IgD-negative memory B cell (primary cell): ENCODE measurements around the gene SEC22C. TPM values are rescaled to one million over a fixed set of nuclear protein-coding genes. Genes with fewer than 3 reads are reported as not detected.

ENCODE experiments used
- H3K27ac Mint-ChIP-seq, 3 donors: one replicate each; pipeline ENCODE4 v1.8.0; 2020 to 2022; ENCODE audit warnings: mild to moderate bottlenecking in 3 of 3, mixed read lengths in 3 of 3, moderate library complexity in 1 of 3
- H3K27me3 Mint-ChIP-seq: one replicate; pipeline ENCODE4 v1.8.0; 2021; ENCODE audit warnings: mixed read lengths
- H3K36me3 Mint-ChIP-seq: one replicate; pipeline ENCODE4 v1.8.0; 2020; ENCODE audit warnings: mild to moderate bottlenecking, mixed read lengths
- H3K4me1 Mint-ChIP-seq, 3 donors: one replicate each; pipeline ENCODE4 v1.8.0; 2020 to 2022; ENCODE audit warnings: mixed read lengths in 3 of 3, mild to moderate bottlenecking in 1 of 3
- H3K4me3 Mint-ChIP-seq, 4 donors: one replicate each; pipeline ENCODE4 v1.8.0; 2020 to 2022; ENCODE audit warnings: mild to moderate bottlenecking in 4 of 4, mixed read lengths in 4 of 4, moderate library complexity in 3 of 4
- H3K9me3 Mint-ChIP-seq, 3 donors: one replicate each; pipeline ENCODE4 v1.8.0; 2020 to 2021; ENCODE audit warnings: mixed read lengths in 3 of 3, mild to moderate bottlenecking in 1 of 3
- polyA plus RNA-seq: library from polyadenylated mRNA; unstranded; fragments of 300-500 nt; fragmentation: Illumina TruSeq; gene quantifications from one replicate; pipeline ENCODE4 v1.2.3, GENCODE V29; 2021

The SEC22C gene
- polyA plus RNA-seq, 1 donor from 2014 or later: 30.1 TPM

DNA sequence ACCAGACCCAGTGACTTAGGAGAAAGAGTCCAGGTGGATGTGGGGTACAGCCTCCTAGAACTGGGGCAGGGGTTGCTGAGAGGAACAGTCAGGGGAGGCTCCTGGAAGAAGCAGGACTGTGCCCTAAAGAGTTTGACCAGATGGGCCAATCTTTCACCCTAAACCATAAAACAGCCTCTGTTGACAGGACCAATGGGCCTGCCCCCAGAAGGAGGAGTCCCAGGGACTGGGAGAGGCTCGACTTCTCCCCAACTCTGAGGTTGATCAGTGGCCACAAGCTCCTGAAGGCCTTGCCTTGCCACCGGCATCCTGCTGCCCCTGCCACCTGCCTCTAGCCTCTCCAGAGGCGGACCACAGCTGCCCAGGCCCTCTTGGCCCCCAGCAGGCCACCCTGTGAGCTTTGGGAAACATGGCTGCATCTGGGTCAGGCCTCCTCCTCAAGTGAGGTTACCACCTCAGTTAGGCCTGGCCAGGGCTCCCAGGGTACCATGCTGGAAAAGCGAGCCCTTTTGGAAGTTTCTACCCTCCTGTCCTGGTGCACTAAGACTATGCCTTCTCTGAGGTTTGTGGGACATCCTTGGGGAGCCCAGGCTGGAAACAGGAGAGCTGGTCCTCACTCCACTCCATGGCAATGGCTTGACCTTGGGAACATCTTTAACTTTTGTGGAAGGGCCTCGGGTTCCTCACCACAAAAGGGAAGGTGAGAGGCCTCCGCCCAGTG, 76.5 kb downstream of the SEC22C start:
- Mint-ChIP-seq H3K27me3 (peaks cover 18% of the 10 kb centered on the region), H3K4me1 (peaks cover 4 to 8% (median 4%) of the 10 kb centered on the region in 3 donors), H3K36me3 (no peaks in the 10 kb centered on the region), H3K27ac (no peak overlapping the region), H3K4me3 (no peak overlapping the region), H3K9me3 (no peaks in the 10 kb centered on the region)

GRCh38 chr3:42504334-42505127, 77.2 kb downstream of the SEC22C start:
- H3K36me3 Mint-ChIP-seq: no peaks in the 10 kb centered on the region
- peaks cover 14% of the 10 kb centered on the region for H3K27me3 Mint-ChIP-seq
- peaks cover 4 to 8% (median 4%) of the 10 kb centered on the region in 3 donors for H3K4me1 Mint-ChIP-seq
- peak overlapping the region in 2 of 4 donors; percentile 22 to 71 for H3K4me3 Mint-ChIP-seq
- H3K27ac Mint-ChIP-seq: no peak overlapping the region
- no peaks in the 10 kb centered on the region for H3K9me3 Mint-ChIP-seq

- no peak overlapping the region for H3K27ac Mint-ChIP-seq
- H3K36me3 Mint-ChIP-seq: no peaks in the 10 kb centered on the region
- H3K4me3 Mint-ChIP-seq: peak overlapping the region in 3 of 4 donors; percentile 22 to 71 (median 68)
- peaks cover 17% of the 10 kb centered on the region for H3K27me3 Mint-ChIP-seq
- peaks cover 4 to 8% (median 4%) of the 10 kb centered on the region in 3 donors for H3K4me1 Mint-ChIP-seq
- no peaks in the 10 kb centered on the region for H3K9me3 Mint-ChIP-seq
Measured at GRCh38 chr3:42503957-42504333, 77.8 kb downstream of the SEC22C start.

DNA sequence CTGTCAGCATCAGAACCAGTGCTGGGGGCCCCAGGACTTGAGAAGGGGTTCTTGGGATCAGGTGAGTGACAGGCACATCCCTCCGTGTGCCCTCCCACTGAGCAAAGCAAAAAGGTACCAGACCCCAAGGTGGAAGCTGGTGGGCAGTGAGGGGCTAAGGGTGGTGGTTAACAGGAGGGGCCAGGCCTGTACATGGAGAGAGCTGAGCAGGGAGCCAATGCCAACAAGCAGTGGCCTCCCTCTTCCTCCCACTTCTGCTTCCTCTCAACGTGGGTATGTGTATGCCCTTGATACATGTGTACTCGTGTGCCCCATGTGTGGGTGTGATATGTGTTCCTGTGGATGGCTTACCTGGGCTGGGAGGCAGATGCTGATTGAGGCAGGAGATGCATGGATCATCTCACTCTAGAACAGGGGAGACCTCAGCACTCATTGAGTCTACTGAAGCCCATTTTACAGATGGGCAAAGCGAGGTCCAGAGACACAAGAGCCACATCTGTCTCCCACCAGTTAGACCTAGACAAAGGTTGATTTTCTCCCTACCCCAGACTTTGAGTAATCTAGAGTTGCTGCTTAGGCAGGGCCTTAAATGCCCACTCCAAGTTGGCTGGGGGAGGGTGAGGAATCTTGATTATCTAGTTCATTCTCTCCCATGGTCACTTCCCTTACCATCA, 78.4 kb downstream of the SEC22C start:
- Mint-ChIP-seq H3K36me3 (no peaks in the 10 kb centered on the region), H3K27me3 (peaks cover 17% of the 10 kb centered on the region), H3K27ac (peak overlapping the region in 2 of 3 donors; percentile 40 to 62), H3K4me3 (peak overlapping the region; percentile 30 to 87 (median 70)), H3K4me1 (peaks cover 4 to 8% (median 4%) of the 10 kb centered on the region in 3 donors), H3K9me3 (no peaks in the 10 kb centered on the region)

- peak within 1 kb of the TSS; percentile 85 to 97 (median 92) for H3K4me3 Mint-ChIP-seq
- peaks cover 4 to 8% (median 4%) of the 10 kb centered on the region in 3 donors for H3K4me1 Mint-ChIP-seq
- no peaks in the 10 kb centered on the region for H3K9me3 Mint-ChIP-seq
- H3K36me3 Mint-ChIP-seq: no peaks in the 10 kb centered on the region
- peaks cover 17% of the 10 kb centered on the region for H3K27me3 Mint-ChIP-seq
- peak within 1 kb of the TSS; percentile 20 to 62 (median 40) for H3K27ac Mint-ChIP-seq
Measured at GRCh38 chr3:42502429-42503250, 79.1 kb downstream of the SEC22C start, which contains the start of gene VIPR1. VIPR1 (plus strand) TSS chr3:42502643; CDS start chr3:42502736, 93 bp downstream.

- H3K4me1 Mint-ChIP-seq: peaks cover 2 to 8% (median 4%) of the 10 kb centered on the region in 3 donors
- no peaks in the 10 kb centered on the region for H3K9me3 Mint-ChIP-seq
- H3K36me3 Mint-ChIP-seq: no peaks in the 10 kb centered on the region
- peak overlapping the region in 1 of 3 donors; percentile 20 for H3K27ac Mint-ChIP-seq
- peaks cover 17% of the 10 kb centered on the region for H3K27me3 Mint-ChIP-seq
- H3K4me3 Mint-ChIP-seq: peak overlapping the region; percentile 85 to 97 (median 92)
Measured at GRCh38 chr3:42501681-42502428, 79.9 kb downstream of the SEC22C start.

- H3K9me3 Mint-ChIP-seq: no peaks in the 10 kb centered on the region
- H3K27ac Mint-ChIP-seq: no peak overlapping the region
- H3K4me1 Mint-ChIP-seq: peaks cover 0 to 8% (median 4%) of the 10 kb centered on the region in 3 donors
- no peaks in the 10 kb centered on the region for H3K36me3 Mint-ChIP-seq
- H3K4me3 Mint-ChIP-seq: peak overlapping the region; percentile 85 to 97 (median 92)
- H3K27me3 Mint-ChIP-seq: peaks cover 17% of the 10 kb centered on the region
Measured at GRCh38 chr3:42501321-42501680, 80.5 kb downstream of the SEC22C start.

DNA sequence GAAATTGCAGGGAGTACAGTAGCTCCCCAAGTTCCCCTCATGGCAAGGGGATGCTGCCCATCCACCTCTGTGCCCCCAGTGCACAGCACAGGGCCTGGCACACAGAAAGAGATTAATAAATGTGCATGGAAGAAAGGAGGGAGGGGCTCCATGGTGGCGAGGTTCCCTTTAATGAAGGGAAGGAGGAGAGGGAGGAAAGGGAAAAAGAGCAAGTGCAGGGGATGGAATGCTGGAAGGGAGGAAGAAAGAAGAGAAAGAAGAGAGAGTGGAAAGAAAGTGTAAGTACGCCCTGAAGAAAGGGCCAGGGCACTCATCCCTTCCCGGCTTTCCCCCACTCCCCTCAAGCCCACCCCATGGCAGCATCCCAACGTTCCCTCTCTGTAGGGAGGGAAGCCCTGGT, 80.9 kb downstream of the SEC22C start:
- Mint-ChIP-seq H3K27ac (no peak overlapping the region), H3K9me3 (no peaks in the 10 kb centered on the region), H3K4me1 (peaks cover 0 to 8% (median 4%) of the 10 kb centered on the region in 3 donors), H3K27me3 (peaks cover 17% of the 10 kb centered on the region), H3K36me3 (no peaks in the 10 kb centered on the region), H3K4me3 (peak overlapping the region; percentile 65 to 95 (median 80))

GRCh38 chr3:42500091-42500490, 81.7 kb downstream of the SEC22C start:
- Mint-ChIP-seq H3K27me3 (peaks cover 17% of the 10 kb centered on the region), H3K4me3 (peak overlapping the region in 2 of 4 donors; percentile 26 to 88), H3K4me1 (peaks cover 0 to 8% (median 4%) of the 10 kb centered on the region in 3 donors)

GRCh38 chr3:42499478-42499871, 82.3 kb downstream of the SEC22C start:
- Mint-ChIP-seq H3K27me3 (peaks cover 17% of the 10 kb centered on the region), H3K4me3 (peak overlapping the region in 1 of 4 donors; percentile 66), H3K36me3 (no peaks in the 10 kb centered on the region), H3K4me1 (peaks cover 0 to 8% (median 4%) of the 10 kb centered on the region in 3 donors), H3K9me3 (no peaks in the 10 kb centered on the region), H3K27ac (no peak overlapping the region)

More at GRCh38 chr3:42500091-42500490, 81.7 kb downstream of the SEC22C start:
- H3K36me3 Mint-ChIP-seq: no peaks in the 10 kb centered on the region
- H3K9me3 Mint-ChIP-seq: no peaks in the 10 kb centered on the region
- H3K27ac Mint-ChIP-seq: no peak overlapping the region

- Mint-ChIP-seq H3K27ac (no peak overlapping the region), H3K9me3 (no peaks in the 10 kb centered on the region), H3K4me3 (peak overlapping the region in 1 of 4 donors; percentile 66), H3K36me3 (no peaks in the 10 kb centered on the region), H3K4me1 (peaks cover 0 to 8% (median 4%) of the 10 kb centered on the region in 3 donors), H3K27me3 (peaks cover 17% of the 10 kb centered on the region)
Measured at GRCh38 chr3:42498791-42499477, 82.8 kb downstream of the SEC22C start.

DNA sequence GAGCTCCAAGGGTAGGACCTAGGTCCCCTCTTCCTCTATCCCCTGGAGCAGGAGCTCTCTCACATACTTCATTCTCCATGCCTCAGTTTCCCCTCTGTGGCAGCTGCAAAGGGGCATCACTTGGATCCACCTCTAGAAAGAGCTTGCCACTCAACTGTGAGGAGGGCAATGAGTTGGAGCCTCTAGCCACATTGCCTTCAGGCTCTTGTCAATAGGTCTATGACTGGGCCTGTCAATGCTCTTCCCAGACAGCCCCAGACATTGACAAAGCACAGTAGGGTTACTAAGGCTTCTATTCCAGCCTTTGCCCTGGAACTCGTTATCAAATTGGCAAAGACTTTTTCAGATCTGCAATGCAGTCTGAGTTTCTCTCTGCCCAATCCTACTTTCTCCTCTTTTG, 83.7 kb downstream of the SEC22C start:
- H3K27ac Mint-ChIP-seq: no peak overlapping the region
- peaks cover 0 to 8% (median 6%) of the 10 kb centered on the region in 3 donors for H3K4me1 Mint-ChIP-seq
- no peaks in the 10 kb centered on the region for H3K36me3 Mint-ChIP-seq
- no peaks in the 10 kb centered on the region for H3K9me3 Mint-ChIP-seq
- peaks cover 17% of the 10 kb centered on the region for H3K27me3 Mint-ChIP-seq
- H3K4me3 Mint-ChIP-seq: no peak overlapping the region
